Lung (tissue), 12 donors: Measurements from ENCODE around the gene SRRM1. TPM values are rescaled to one million over a fixed set of nuclear protein-coding genes. Genes with fewer than 3 reads are reported as not detected.
"Not testable (repeated sequence)": the region's sequence is repeated elsewhere in the genome, so short reads cannot be mapped to it uniquely, and the experiment has no call there.

Experiments used
- ATAC-seq: fragments of 200-7000 bp; cut with Tn5 transposase; one replicate; pipeline ENCODE4 v1.9.1; 2020; ENCODE audit warnings: moderate number of reproducible peaks; ENCODE audit not compliant: insufficient read depth, low FRiP score
- DNase-seq, 3 donors: peaks; one replicate each; pipeline ENCODE4 v3.0.0-alpha.2; 2013 to 2017
- H3K27ac ChIP-seq, 2 donors: one replicate each; pipeline ENCODE4 v1.5.1; 2013; ENCODE audit warnings: mild to moderate bottlenecking in 2 of 2, moderate library complexity in 2 of 2, control low read depth in 1 of 2, inconsistent platforms in 1 of 2, low read depth in 1 of 2, low read length in 1 of 2
- H3K27me3 ChIP-seq, 3 donors: one replicate each; pipeline ENCODE4 v1.5.1; 2013; ENCODE audit warnings: low read length in 2 of 3; ENCODE audit not compliant: control insufficient read depth in 3 of 3, insufficient read depth in 3 of 3
- H3K36me3 ChIP-seq, 4 donors: one replicate each; pipeline ENCODE4 v1.5.1; 2013; ENCODE audit warnings: low read length in 4 of 4, mild to moderate bottlenecking in 1 of 4, moderate library complexity in 1 of 4; ENCODE audit not compliant: control insufficient read depth in 4 of 4, insufficient read depth in 4 of 4
- H3K4me1 ChIP-seq, 5 donors: one replicate each; pipeline ENCODE4 v1.5.1; 2013; ENCODE audit warnings: low read length in 5 of 5, mild to moderate bottlenecking in 2 of 5, moderate library complexity in 1 of 5; ENCODE audit not compliant: control insufficient read depth in 5 of 5, insufficient read depth in 5 of 5
- H3K4me3 ChIP-seq: one replicate; pipeline ENCODE4 v1.5.1; 2013; ENCODE audit warnings: mild to moderate bottlenecking, control low read depth, moderate library complexity
- H3K9ac ChIP-seq, 2 donors: one replicate each; pipeline ENCODE4 v1.5.1; 2013; ENCODE audit warnings: low read length in 2 of 2, control low read depth in 1 of 2; ENCODE audit not compliant: insufficient read depth in 1 of 2
- H3K9me3 ChIP-seq, 4 donors: one replicate each; pipeline ENCODE4 v1.5.1; 2013; ENCODE audit warnings: low read length in 3 of 4, mild to moderate bottlenecking in 1 of 4, moderate library complexity in 1 of 4; ENCODE audit not compliant: control insufficient read depth in 4 of 4, insufficient read depth in 3 of 4
- WGBS, 2 donors: extraction: QIAGEN DNeasy Blood & Tissue Kit; methylation state at CpG; one replicate each; pipeline ENCODE4 v1.1.7; 2013; 5-methylcytosine and 5-hydroxymethylcytosine counted together
- polyA plus RNA-seq, 2 donors: library from polyadenylated mRNA; stranded (reverse); fragments of 200-250 nt; gene quantifications; one replicate each; pipeline ENCODE4 v1.2.1, GENCODE V29; 2013
- total RNA-seq, 2 donors: library from RNA; depleted of rRNA in 1 of 2; stranded (reverse); fragments of >200 nt in 1 of 2; gene quantifications; one replicate each; pipeline ENCODE4 v1.2.1, GENCODE V29; 2014 to 2021
- TF ChIP-seq, protein P1 (sequence below): IDR thresholded peaks from 2 replicates; pipeline ENCODE4 v1.5.1; 2012; ENCODE audit warnings: mild to moderate bottlenecking; ENCODE audit errors: control extremely low read depth, extremely low read depth
- donor health status: control.
- donor health status: control.
- donor health status: Bipolar disorder and iron deficiency.
- donor health status: healthy.
- donor health status: DM: yes; HTN: yes; CAD: no.

Gene SRRM1
- total and polyA plus RNA-seq, 4 donors, result 37.4 to 95.8 (median 67.4) TPM

DNA sequence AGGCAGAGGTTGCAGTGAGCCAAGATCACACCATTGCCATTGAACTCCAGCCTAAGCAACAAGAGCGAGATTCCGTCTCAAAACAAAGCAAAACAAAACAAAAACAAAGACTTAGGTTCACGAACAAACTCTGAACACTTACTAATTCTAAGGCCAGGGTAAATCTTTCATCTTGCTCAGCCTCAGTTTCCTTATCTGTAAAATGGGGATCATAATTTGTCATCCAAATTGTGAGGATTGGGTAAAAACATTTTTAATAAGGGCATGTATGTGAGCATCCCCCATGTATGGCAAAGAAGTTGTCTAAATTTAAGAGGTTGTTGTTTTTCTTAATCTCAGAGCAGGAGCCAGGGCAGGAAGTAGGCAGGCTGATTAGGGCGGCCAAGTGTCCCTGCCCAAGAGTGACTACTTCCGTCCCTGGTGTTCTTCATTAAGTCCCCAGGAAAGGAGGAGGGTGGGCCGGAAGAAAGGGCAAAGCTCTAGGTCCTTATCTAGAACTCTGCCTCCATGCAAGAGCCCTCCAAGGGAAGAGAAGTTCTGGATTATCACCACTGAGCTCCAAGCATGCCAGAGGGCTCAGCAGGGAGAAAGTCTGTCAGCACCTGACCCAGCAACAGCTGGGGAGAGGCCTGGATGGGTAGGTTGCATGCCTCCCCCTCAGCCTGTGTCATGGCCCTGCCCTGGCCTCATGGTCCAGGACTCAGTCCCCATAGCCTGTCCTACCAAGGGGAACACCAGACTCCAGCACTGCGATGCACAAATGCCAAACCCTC lies 52.3 kb downstream of the SRRM1 start:
- TF ChIP-seq, protein P1, sequence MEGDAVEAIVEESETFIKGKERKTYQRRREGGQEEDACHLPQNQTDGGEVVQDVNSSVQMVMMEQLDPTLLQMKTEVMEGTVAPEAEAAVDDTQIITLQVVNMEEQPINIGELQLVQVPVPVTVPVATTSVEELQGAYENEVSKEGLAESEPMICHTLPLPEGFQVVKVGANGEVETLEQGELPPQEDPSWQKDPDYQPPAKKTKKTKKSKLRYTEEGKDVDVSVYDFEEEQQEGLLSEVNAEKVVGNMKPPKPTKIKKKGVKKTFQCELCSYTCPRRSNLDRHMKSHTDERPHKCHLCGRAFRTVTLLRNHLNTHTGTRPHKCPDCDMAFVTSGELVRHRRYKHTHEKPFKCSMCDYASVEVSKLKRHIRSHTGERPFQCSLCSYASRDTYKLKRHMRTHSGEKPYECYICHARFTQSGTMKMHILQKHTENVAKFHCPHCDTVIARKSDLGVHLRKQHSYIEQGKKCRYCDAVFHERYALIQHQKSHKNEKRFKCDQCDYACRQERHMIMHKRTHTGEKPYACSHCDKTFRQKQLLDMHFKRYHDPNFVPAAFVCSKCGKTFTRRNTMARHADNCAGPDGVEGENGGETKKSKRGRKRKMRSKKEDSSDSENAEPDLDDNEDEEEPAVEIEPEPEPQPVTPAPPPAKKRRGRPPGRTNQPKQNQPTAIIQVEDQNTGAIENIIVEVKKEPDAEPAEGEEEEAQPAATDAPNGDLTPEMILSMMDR, result no peak
- Histone ChIP-seq H3K27me3 (no peaks in the 10 kb centered on the region), H3K4me3 (no peak overlapping the region), H3K9me3 (no peaks in the 10 kb centered on the region), H3K9ac (no peak overlapping the region), H3K36me3 (no peaks in the 10 kb centered on the region), H3K4me1 (peaks cover 14 to 28% (median 20%) of the 10 kb centered on the region in 5 donors), H3K27ac (peak overlapping the region; percentile 24 to 59)
- 53 to 55% methylated on average over 7 of the region's 7 CpGs for WGBS, 2 donors
- DNase-seq (peak; percentile 16 to 58 (median 37)), ATAC-seq (no peak)

DNA sequence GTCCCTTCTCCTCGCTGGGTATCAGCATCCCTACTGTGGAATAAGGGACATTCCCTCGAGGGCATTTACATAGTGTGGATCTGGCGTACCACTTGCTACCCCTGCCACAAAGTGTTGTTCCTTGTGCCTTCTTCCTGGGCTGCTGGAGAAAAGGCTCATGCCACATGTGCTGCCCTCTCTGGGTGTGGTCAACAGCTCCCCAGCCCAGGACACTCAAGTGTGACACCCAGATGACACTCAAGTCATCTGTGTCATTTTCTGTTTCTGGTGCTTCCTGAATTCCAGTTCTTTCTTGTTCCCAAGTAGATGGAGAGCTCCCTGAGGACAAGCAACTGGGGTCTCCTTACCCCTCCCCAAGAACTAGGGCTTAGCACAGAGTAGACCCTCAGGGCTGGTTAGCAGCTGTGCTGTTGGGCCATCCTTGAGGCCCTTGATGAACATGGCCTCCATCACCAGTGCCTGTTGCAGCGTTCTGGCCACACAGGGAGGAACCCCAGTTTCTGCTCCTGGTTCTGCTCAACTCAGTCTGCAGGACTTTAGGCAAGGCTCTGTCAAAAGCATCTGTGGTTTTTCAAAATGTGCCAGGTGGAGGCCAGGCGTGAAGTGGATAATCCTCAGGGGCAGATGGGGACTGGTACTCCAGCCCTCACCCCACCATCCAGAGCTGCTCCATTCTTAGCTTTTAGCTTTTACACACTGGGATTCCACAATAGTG lies 53.1 kb downstream of the SRRM1 start:
- H3K9ac ChIP-seq, result no peak overlapping the region
- peaks cover 13 to 28% (median 20%) of the 10 kb centered on the region in 5 donors for H3K4me1 ChIP-seq
- no peaks in the 10 kb centered on the region for H3K27me3 ChIP-seq
- H3K9me3 ChIP-seq, result no peaks in the 10 kb centered on the region
- DNase-seq (no peak), ATAC-seq (no peak)
- no peak overlapping the region for H3K4me3 ChIP-seq
- TF ChIP-seq, protein P1, result no peak
- H3K27ac ChIP-seq, result peak overlapping the region; percentile 24 to 59
- WGBS, 2 donors, result 94 to 95% methylated on average over 5 of the region's 5 CpGs
- H3K36me3 ChIP-seq, result no peaks in the 10 kb centered on the region

- 92 to 94% methylated on average over 15 of the region's 15 CpGs for WGBS, 2 donors
- H3K36me3 ChIP-seq, result no peaks in the 10 kb centered on the region
- peaks cover 10 to 28% (median 20%) of the 10 kb centered on the region in 5 donors for H3K4me1 ChIP-seq
Observed at GRCh38 chr1:24696756-24697330, 53.7 kb downstream of the SRRM1 start.

GRCh38 chr1:24697453-24698001 lies 54.4 kb downstream of the SRRM1 start:
- not testable (repeated sequence) for H3K4me3 ChIP-seq, ATAC-seq, H3K9ac ChIP-seq, H3K27ac ChIP-seq, H3K9me3 ChIP-seq, H3K27me3 ChIP-seq, H3K36me3 ChIP-seq, DNase-seq
- WGBS, 2 donors, result 85 to 98% methylated on average over 7 of the region's 7 CpGs
- peaks cover 10 to 23% (median 18%) of the 10 kb centered on the region in 5 donors for H3K4me1 ChIP-seq

More at GRCh38 chr1:24696756-24697330, 53.7 kb downstream of the SRRM1 start:
- Histone ChIP-seq H3K4me3 (no peak overlapping the region), H3K27me3 (no peaks in the 10 kb centered on the region), H3K9ac (no peak overlapping the region), H3K27ac (no peak overlapping the region), H3K9me3 (no peaks in the 10 kb centered on the region)
- DNase-seq (no peak), ATAC-seq (no peak)
- TF ChIP-seq, protein P1, result no peak

DNA sequence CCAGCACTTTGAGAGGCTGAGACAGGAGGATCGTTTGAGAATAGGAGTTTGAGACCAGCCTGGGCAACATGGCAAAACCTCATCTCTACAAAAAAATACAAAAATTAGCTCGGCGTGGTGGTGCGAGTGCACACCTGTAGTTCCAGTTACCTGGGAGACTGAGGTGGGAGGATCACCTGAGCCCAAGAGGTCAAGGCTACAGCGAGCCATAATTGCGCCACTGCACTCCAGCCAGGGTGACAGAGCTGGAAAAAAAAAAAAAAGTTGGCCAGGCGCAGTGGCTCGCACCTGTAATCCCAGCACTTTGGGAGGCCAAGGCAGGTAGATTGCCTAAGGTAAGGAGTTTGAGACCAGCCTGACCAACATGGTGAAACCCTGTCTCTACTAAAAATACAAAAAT lies 55.2 kb downstream of the SRRM1 start:
- not testable (repeated sequence) for H3K9ac ChIP-seq, ATAC-seq, H3K27ac ChIP-seq, H3K9me3 ChIP-seq, H3K36me3 ChIP-seq, H3K4me3 ChIP-seq, DNase-seq, H3K27me3 ChIP-seq
- H3K4me1 ChIP-seq, result peaks cover 10 to 22% (median 16%) of the 10 kb centered on the region in 5 donors
- 94 to 96% methylated on average over 8 of the region's 8 CpGs for WGBS, 2 donors
